ENCODE results near the gene PRTFDC1. TPM values are rescaled to one million over a fixed set of nuclear protein-coding genes. Genes with fewer than 3 reads are reported as not detected.
A peak's percentile ranks its signal among the peaks of the same experiment; 100 is the strongest.
"Not testable (repeated sequence)": the region's sequence is repeated elsewhere in the genome, so short reads cannot be mapped to it uniquely, and the experiment has no call there.

Gene PRTFDC1
- total and polyA plus RNA-seq, 11 donors = 1.9 to 13.1 (median 4.6) TPM

DNA sequence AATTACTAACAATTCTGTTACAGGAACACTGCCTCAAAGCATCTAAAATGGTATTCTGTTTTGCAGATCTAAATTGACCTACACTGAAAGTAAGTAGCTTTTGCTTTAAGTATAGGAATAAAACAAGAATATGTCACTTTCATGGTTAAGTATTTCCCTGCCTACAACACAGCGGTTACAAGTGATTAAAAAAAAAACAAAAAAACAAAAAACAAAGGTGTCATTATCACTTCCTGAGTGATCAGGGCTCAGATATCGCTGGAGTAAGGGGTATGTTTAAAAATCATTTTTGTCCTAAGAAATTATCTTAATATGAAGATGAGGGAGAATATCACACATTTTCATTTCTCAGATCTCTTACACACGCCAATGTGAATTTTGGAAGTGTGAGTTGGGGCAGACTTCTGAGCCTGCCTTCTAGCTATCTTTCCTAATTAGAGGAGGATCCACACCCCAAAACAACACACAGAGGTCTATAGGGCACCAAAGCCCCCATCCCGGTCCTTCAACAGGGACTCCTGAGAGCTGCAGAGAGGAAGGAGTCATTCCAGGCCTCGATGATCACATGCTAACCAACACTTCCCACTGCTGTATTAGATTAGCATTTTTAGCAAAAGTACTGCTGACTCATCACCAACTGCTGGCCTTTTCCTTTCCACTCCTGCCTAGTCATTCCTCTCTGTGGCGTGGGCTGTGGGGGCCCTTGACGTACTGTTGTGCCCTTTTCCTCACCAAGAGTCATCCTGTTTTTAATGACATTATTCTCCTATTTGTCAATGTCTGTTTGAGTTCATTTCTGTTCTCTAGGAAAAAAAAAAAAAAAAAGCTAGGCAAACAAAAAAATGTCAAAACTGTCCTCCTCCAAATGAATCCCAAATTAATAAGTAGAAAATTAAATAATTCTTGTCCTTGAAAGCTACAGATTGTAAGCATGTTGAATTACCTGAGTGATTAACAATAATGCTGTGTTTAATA is 31.2 kb downstream of the PRTFDC1 start:
- TF ChIP-seq, protein P1, sequence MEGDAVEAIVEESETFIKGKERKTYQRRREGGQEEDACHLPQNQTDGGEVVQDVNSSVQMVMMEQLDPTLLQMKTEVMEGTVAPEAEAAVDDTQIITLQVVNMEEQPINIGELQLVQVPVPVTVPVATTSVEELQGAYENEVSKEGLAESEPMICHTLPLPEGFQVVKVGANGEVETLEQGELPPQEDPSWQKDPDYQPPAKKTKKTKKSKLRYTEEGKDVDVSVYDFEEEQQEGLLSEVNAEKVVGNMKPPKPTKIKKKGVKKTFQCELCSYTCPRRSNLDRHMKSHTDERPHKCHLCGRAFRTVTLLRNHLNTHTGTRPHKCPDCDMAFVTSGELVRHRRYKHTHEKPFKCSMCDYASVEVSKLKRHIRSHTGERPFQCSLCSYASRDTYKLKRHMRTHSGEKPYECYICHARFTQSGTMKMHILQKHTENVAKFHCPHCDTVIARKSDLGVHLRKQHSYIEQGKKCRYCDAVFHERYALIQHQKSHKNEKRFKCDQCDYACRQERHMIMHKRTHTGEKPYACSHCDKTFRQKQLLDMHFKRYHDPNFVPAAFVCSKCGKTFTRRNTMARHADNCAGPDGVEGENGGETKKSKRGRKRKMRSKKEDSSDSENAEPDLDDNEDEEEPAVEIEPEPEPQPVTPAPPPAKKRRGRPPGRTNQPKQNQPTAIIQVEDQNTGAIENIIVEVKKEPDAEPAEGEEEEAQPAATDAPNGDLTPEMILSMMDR (IDR thresholded peaks at IDR 0.05) = no peak
- no peak for TF ChIP-seq POLR2A (IDR thresholded peaks at IDR 0.05)
- peak overlapping the region in 3 of 12 donors; percentile 13 to 75 (median 27) for H3K27ac ChIP-seq
- peaks cover 0 to 12% (median 0%) of the 10 kb centered on the region in 12 donors for H3K9me3 ChIP-seq
- intact Hi-C loops (cut with DNase I) = no loop called here
- DNase-seq (peak in 4 of 5 donors; percentile 47 to 75 (median 54)), ATAC-seq (peak; percentile 26 to 97 (median 94))
- H3K27me3 ChIP-seq = no peaks in the 10 kb centered on the region
- H3K4me1 ChIP-seq = peaks cover 0 to 19% (median 0%) of the 10 kb centered on the region in 12 donors
- H3K36me3 ChIP-seq = no peaks in the 10 kb centered on the region
- WGBS, 4 donors = 42 to 53% (median 49%) methylated on average over 7 of the region's 7 CpGs
- H3K4me3 ChIP-seq = no peak overlapping the region

DNA sequence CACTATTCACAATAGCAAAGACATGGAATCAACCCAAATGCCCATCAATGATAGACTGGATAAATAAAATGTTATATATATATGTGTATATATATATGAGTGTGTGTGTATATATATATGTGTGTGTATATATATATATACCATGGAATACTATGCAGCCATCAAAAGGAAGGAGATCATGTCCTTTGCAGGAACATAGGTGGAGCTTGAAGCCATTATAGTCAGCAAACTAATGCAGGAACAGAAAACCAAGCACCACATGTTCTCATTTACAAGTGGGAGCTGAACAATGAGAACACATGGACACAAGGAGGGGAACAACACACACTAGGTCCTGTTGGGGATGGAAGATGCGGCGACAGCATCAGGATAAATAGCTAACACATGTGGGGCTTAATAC is 32.2 kb downstream of the PRTFDC1 start:
- intact Hi-C loops (cut with DNase I); H3K27me3 ChIP-seq; ATAC-seq; H3K36me3 ChIP-seq; DNase-seq; H3K4me3 ChIP-seq; H3K27ac ChIP-seq: not testable (repeated sequence)
- peaks cover 0 to 29% (median 0%) of the 10 kb centered on the region in 12 donors for H3K4me1 ChIP-seq
- H3K9me3 ChIP-seq = peaks cover 0 to 12% (median 0%) of the 10 kb centered on the region in 12 donors
- WGBS, 4 donors = 87 to 99% (median 98%) methylated on average over 2 of the region's 2 CpGs

DNA sequence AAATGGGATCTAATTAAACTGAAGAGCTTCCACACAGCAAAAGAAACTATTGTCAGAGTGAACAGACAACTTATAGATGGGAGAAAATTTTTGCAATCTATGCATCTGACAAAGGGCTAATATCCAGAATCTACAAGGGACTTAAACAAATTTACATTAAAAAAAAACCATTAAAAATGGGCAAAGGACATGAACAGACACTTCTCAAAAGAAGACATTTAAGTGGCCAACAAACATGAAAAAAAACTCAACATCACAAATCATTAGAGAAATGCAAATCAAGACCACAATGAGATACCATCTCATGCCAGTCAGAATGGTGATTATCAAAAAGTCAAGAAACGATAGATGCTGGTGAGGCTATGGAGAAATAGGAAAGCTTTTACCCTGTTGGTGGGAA is 32.8 kb downstream of the PRTFDC1 start:
- ATAC-seq; H3K27me3 ChIP-seq; DNase-seq; H3K4me3 ChIP-seq; H3K27ac ChIP-seq; H3K36me3 ChIP-seq; H3K9me3 ChIP-seq; intact Hi-C loops (cut with DNase I): not testable (repeated sequence)
- WGBS, 4 donors = 97 to 100% (median 98%) methylated on average over 1 of the region's 1 CpG
- H3K4me1 ChIP-seq = peaks cover 0 to 33% (median 0%) of the 10 kb centered on the region in 12 donors

DNA sequence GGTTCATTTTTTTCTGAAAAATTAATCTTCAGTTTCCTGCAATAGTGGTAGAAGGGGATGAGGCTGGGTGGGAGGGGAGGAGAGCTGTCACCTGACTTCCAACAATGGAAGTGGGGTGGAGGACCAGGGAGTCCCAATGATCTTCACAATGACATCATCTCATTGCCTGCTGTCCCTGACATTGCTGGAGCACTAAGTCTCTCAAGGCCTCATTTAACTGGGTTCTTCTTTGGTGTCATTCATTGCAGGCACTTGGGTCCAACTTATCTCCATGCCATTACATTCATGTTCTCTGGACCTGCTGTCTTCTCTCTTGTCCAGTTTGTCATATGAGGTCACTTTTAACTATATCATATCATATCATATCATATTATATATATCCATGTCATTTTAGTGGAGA is 34.4 kb downstream of the PRTFDC1 start:
- ATAC-seq = no peak
- Histone ChIP-seq H3K9me3 (peaks cover 0 to 4% (median 0%) of the 10 kb centered on the region in 12 donors), H3K27ac (no peak overlapping the region), H3K4me1 (peaks cover 0 to 40% (median 0%) of the 10 kb centered on the region in 12 donors), H3K4me3 (no peak overlapping the region), H3K27me3 (no peaks in the 10 kb centered on the region), H3K36me3 (no peaks in the 10 kb centered on the region)
- intact Hi-C loops (cut with DNase I) = no loop called here
- no peak for TF ChIP-seq POLR2A (IDR thresholded peaks at IDR 0.05)
- TF ChIP-seq, protein P1 (IDR thresholded peaks at IDR 0.05) = no peak
- no peak for DNase-seq

DNA sequence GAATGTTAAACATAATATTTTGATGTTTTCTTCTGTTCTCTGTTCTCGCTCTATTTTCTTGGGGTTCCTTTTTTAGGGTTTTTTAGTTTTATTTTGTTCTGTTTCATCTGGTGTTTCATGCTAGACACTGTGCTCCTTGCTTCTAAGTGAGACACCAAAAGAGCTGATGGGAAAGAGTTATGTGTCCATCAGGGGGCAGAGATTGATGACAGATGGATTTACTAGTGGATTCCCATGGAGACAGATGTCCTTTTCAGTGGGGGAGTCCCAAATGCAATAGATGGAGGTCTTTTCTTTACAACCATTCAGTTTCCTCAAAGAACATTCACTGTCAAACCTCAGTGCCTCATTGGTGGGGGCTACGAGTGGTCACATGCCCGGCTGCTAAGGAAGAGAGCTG is 34.9 kb downstream of the PRTFDC1 start:
- intact Hi-C loops (cut with DNase I) = no loop called here
- TF ChIP-seq POLR2A (IDR thresholded peaks at IDR 0.05) = no peak
- TF ChIP-seq, protein P1 (IDR thresholded peaks at IDR 0.05) = no peak
- DNase-seq (no peak), ATAC-seq (no peak)
- Histone ChIP-seq H3K36me3 (no peaks in the 10 kb centered on the region), H3K4me3 (no peak overlapping the region), H3K9me3 (peaks cover 0 to 4% (median 0%) of the 10 kb centered on the region in 12 donors), H3K27me3 (no peaks in the 10 kb centered on the region), H3K4me1 (peaks cover 0 to 40% (median 1%) of the 10 kb centered on the region in 12 donors), H3K27ac (no peak overlapping the region)
- 95 to 98% (median 96%) methylated on average over 3 of the region's 3 CpGs for WGBS, 4 donors

Measured in heart left ventricle (tissue), 16 donors.